Measurements from ENCODE around the gene CTNNA3. TPM values are rescaled to one million over a fixed set of nuclear protein-coding genes. Genes with fewer than 3 reads are reported as not detected.
A peak's percentile ranks its signal among the peaks of the same experiment; 100 is the strongest.

CTNNA3 gene
- total RNA-seq, 6 experiments from 2014 or later, result 0.19 to 3.6 (median 1.2) TPM

GRCh38 chr10:66639371-66639770, 1056.6 kb downstream of the CTNNA3 start:
- intact Hi-C loops (cut with DNase I), result no loop called here
- H3K9me3 ChIP-seq, result no peaks in the 10 kb centered on the region
- no peak for TF ChIP-seq CTCF (IDR thresholded peaks at IDR 0.05)
- no peak for DNase-seq
- no peaks in the 10 kb centered on the region for H3K36me3 ChIP-seq
- no peak overlapping the region for H3K27ac ChIP-seq
- 14% methylated on average over 1 of the region's 1 CpG for WGBS (ENCODE audit: insufficient coverage, low coverage, low lambda C conversion rate, missing lambda C conversion rate)
- no peaks in the 10 kb centered on the region for H3K4me1 ChIP-seq
- H3K27me3 ChIP-seq, result no peaks in the 10 kb centered on the region
- H3K4me3 ChIP-seq, result no peak overlapping the region
- ATAC-seq, result no peak

GRCh38 chr10:66637273-66638036, 1058.5 kb downstream of the CTNNA3 start:
- 60% methylated on average over 1 of the region's 3 CpGs for WGBS (ENCODE audit: insufficient coverage, low coverage, low lambda C conversion rate, missing lambda C conversion rate)
- Histone ChIP-seq H3K4me1 (no peaks in the 10 kb centered on the region), H3K4me3 (no peak overlapping the region), H3K27ac (no peak overlapping the region), H3K9me3 (no peaks in the 10 kb centered on the region), H3K27me3 (no peaks in the 10 kb centered on the region), H3K36me3 (no peaks in the 10 kb centered on the region)
- DNase-seq, result no peak
- intact Hi-C loops (cut with DNase I), result no loop called here
- no peak for TF ChIP-seq CTCF (IDR thresholded peaks at IDR 0.05)
- TF ChIP-seq POLR2A (IDR thresholded peaks at IDR 0.05), result no peak
- ATAC-seq, result no peak

- no peak for ATAC-seq
- no peak for DNase-seq
- TF ChIP-seq POLR2A (IDR thresholded peaks at IDR 0.05), result no peak
- TF ChIP-seq CTCF (IDR thresholded peaks at IDR 0.05), result no peak
Measured at GRCh38 chr10:66629996-66630395, 1066.0 kb downstream of the CTNNA3 start.

GRCh38 chr10:66627156-66627555, 1068.8 kb downstream of the CTNNA3 start:
- WGBS (ENCODE audit: insufficient coverage, low coverage, low lambda C conversion rate, missing lambda C conversion rate), result 23% methylated on average over 4 of the region's 4 CpGs
- Histone ChIP-seq H3K27me3 (no peaks in the 10 kb centered on the region), H3K4me1 (no peaks in the 10 kb centered on the region), H3K4me3 (no peak overlapping the region), H3K27ac (no peak overlapping the region), H3K9me3 (no peaks in the 10 kb centered on the region), H3K36me3 (no peaks in the 10 kb centered on the region)
- DNase-seq, result no peak
- intact Hi-C loops (cut with DNase I), result no loop called here
- peak; percentile 88 to 93 (median 90) for ATAC-seq
- TF ChIP-seq CTCF (IDR thresholded peaks at IDR 0.05) (peak; percentile 33 to 53 (median 48)), POLR2A (IDR thresholded peaks at IDR 0.05) (no peak)

More at GRCh38 chr10:66629996-66630395, 1066.0 kb downstream of the CTNNA3 start:
- no peaks in the 10 kb centered on the region for H3K36me3 ChIP-seq
- no peak overlapping the region for H3K27ac ChIP-seq
- H3K9me3 ChIP-seq, result no peaks in the 10 kb centered on the region
- intact Hi-C loops (cut with DNase I), result no loop called here
- H3K27me3 ChIP-seq, result no peaks in the 10 kb centered on the region
- H3K4me3 ChIP-seq, result no peak overlapping the region
- H3K4me1 ChIP-seq, result no peaks in the 10 kb centered on the region

Measured in right lobe of liver (tissue), 6 donors.